ENCODE data around the gene MMP20. TPM values are rescaled to one million over a fixed set of nuclear protein-coding genes. Genes with fewer than 3 reads are reported as not detected.

The MMP20 gene
- total RNA-seq, 1 donor from 2014 or later, result not detected

GRCh38 chr11:102583141-102583873, 41.8 kb downstream of the MMP20 start:
- Histone ChIP-seq H3K27me3 (ENCODE audit: control insufficient read depth in 3 of 3, insufficient read depth in 3 of 3, low read length in 3 of 3) (no peaks in the 10 kb centered on the region), H3K4me1 (ENCODE audit: control insufficient read depth in 3 of 3, insufficient read depth in 3 of 3, low read length in 3 of 3) (no peaks in the 10 kb centered on the region), H3K4me3 (ENCODE audit: low read length in 3 of 3) (no peak overlapping the region), H3K9ac (ENCODE audit: low read depth in 1 of 3, low read length in 3 of 3) (no peak overlapping the region), H3K9me3 (ENCODE audit: control insufficient read depth in 3 of 3, low read length in 3 of 3) (no peaks in the 10 kb centered on the region), H3K36me3 (ENCODE audit: control insufficient read depth in 3 of 3, insufficient read depth in 3 of 3, low read length in 3 of 3) (no peaks in the 10 kb centered on the region), H3K27ac (ENCODE audit: low read depth, low read length) (no peak overlapping the region)

GRCh38 chr11:102582140-102582539, 43.0 kb downstream of the MMP20 start:
- Histone ChIP-seq H3K27ac (ENCODE audit: low read depth, low read length) (no peak overlapping the region), H3K4me3 (ENCODE audit: low read length in 3 of 3) (no peak overlapping the region), H3K9ac (ENCODE audit: low read depth in 1 of 3, low read length in 3 of 3) (no peak overlapping the region), H3K36me3 (ENCODE audit: control insufficient read depth in 3 of 3, insufficient read depth in 3 of 3, low read length in 3 of 3) (no peaks in the 10 kb centered on the region), H3K9me3 (ENCODE audit: control insufficient read depth in 3 of 3, low read length in 3 of 3) (no peaks in the 10 kb centered on the region), H3K4me1 (ENCODE audit: control insufficient read depth in 3 of 3, insufficient read depth in 3 of 3, low read length in 3 of 3) (no peaks in the 10 kb centered on the region), H3K27me3 (ENCODE audit: control insufficient read depth in 3 of 3, insufficient read depth in 3 of 3, low read length in 3 of 3) (no peaks in the 10 kb centered on the region)

GRCh38 chr11:102581066-102581465, 44.1 kb downstream of the MMP20 start:
- no peaks in the 10 kb centered on the region for H3K27me3 ChIP-seq (ENCODE audit: control insufficient read depth in 3 of 3, insufficient read depth in 3 of 3, low read length in 3 of 3)
- no peak overlapping the region for H3K4me3 ChIP-seq (ENCODE audit: low read length in 3 of 3)
- no peak overlapping the region for H3K9ac ChIP-seq (ENCODE audit: low read depth in 1 of 3, low read length in 3 of 3)
- H3K9me3 ChIP-seq (ENCODE audit: control insufficient read depth in 3 of 3, low read length in 3 of 3), result no peaks in the 10 kb centered on the region
- H3K4me1 ChIP-seq (ENCODE audit: control insufficient read depth in 3 of 3, insufficient read depth in 3 of 3, low read length in 3 of 3), result no peaks in the 10 kb centered on the region
- no peaks in the 10 kb centered on the region for H3K36me3 ChIP-seq (ENCODE audit: control insufficient read depth in 3 of 3, insufficient read depth in 3 of 3, low read length in 3 of 3)
- H3K27ac ChIP-seq (ENCODE audit: low read depth, low read length), result no peak overlapping the region

- Histone ChIP-seq H3K9ac (ENCODE audit: low read depth in 1 of 3, low read length in 3 of 3) (no peak overlapping the region), H3K9me3 (ENCODE audit: control insufficient read depth in 3 of 3, low read length in 3 of 3) (no peaks in the 10 kb centered on the region), H3K27me3 (ENCODE audit: control insufficient read depth in 3 of 3, insufficient read depth in 3 of 3, low read length in 3 of 3) (no peaks in the 10 kb centered on the region), H3K27ac (ENCODE audit: low read depth, low read length) (no peak overlapping the region), H3K4me1 (ENCODE audit: control insufficient read depth in 3 of 3, insufficient read depth in 3 of 3, low read length in 3 of 3) (no peaks in the 10 kb centered on the region), H3K36me3 (ENCODE audit: control insufficient read depth in 3 of 3, insufficient read depth in 3 of 3, low read length in 3 of 3) (no peaks in the 10 kb centered on the region), H3K4me3 (ENCODE audit: low read length in 3 of 3) (no peak overlapping the region)
Measured at GRCh38 chr11:102580185-102580951, 44.8 kb downstream of the MMP20 start.

GRCh38 chr11:102577723-102578122, 47.4 kb downstream of the MMP20 start:
- Histone ChIP-seq H3K27me3 (ENCODE audit: control insufficient read depth in 3 of 3, insufficient read depth in 3 of 3, low read length in 3 of 3) (no peaks in the 10 kb centered on the region), H3K4me3 (ENCODE audit: low read length in 3 of 3) (no peak overlapping the region), H3K9me3 (ENCODE audit: control insufficient read depth in 3 of 3, low read length in 3 of 3) (no peaks in the 10 kb centered on the region), H3K27ac (ENCODE audit: low read depth, low read length) (no peak overlapping the region), H3K9ac (ENCODE audit: low read depth in 1 of 3, low read length in 3 of 3) (no peak overlapping the region), H3K36me3 (ENCODE audit: control insufficient read depth in 3 of 3, insufficient read depth in 3 of 3, low read length in 3 of 3) (no peaks in the 10 kb centered on the region), H3K4me1 (ENCODE audit: control insufficient read depth in 3 of 3, insufficient read depth in 3 of 3, low read length in 3 of 3) (no peaks in the 10 kb centered on the region)

GRCh38 chr11:102577182-102577581, 48.0 kb downstream of the MMP20 start:
- H3K4me3 ChIP-seq (ENCODE audit: low read length in 3 of 3), result no peak overlapping the region
- no peak overlapping the region for H3K27ac ChIP-seq (ENCODE audit: low read depth, low read length)
- no peaks in the 10 kb centered on the region for H3K4me1 ChIP-seq (ENCODE audit: control insufficient read depth in 3 of 3, insufficient read depth in 3 of 3, low read length in 3 of 3)
- no peaks in the 10 kb centered on the region for H3K27me3 ChIP-seq (ENCODE audit: control insufficient read depth in 3 of 3, insufficient read depth in 3 of 3, low read length in 3 of 3)
- no peaks in the 10 kb centered on the region for H3K36me3 ChIP-seq (ENCODE audit: control insufficient read depth in 3 of 3, insufficient read depth in 3 of 3, low read length in 3 of 3)
- no peak overlapping the region for H3K9ac ChIP-seq (ENCODE audit: low read depth in 1 of 3, low read length in 3 of 3)
- H3K9me3 ChIP-seq (ENCODE audit: control insufficient read depth in 3 of 3, low read length in 3 of 3), result no peaks in the 10 kb centered on the region

GRCh38 chr11:102576350-102576749, 48.8 kb downstream of the MMP20 start:
- H3K27ac ChIP-seq (ENCODE audit: low read depth, low read length), result no peak overlapping the region
- no peak overlapping the region for H3K9ac ChIP-seq (ENCODE audit: low read depth in 1 of 3, low read length in 3 of 3)
- H3K4me1 ChIP-seq (ENCODE audit: control insufficient read depth in 3 of 3, insufficient read depth in 3 of 3, low read length in 3 of 3), result no peaks in the 10 kb centered on the region
- H3K36me3 ChIP-seq (ENCODE audit: control insufficient read depth in 3 of 3, insufficient read depth in 3 of 3, low read length in 3 of 3), result no peaks in the 10 kb centered on the region
- H3K27me3 ChIP-seq (ENCODE audit: control insufficient read depth in 3 of 3, insufficient read depth in 3 of 3, low read length in 3 of 3), result no peaks in the 10 kb centered on the region
- no peaks in the 10 kb centered on the region for H3K9me3 ChIP-seq (ENCODE audit: control insufficient read depth in 3 of 3, low read length in 3 of 3)
- H3K4me3 ChIP-seq (ENCODE audit: low read length in 3 of 3), result no peak overlapping the region

GRCh38 chr11:102575012-102575411, 50.1 kb downstream of the MMP20 start:
- Histone ChIP-seq H3K9me3 (ENCODE audit: control insufficient read depth in 3 of 3, low read length in 3 of 3) (no peaks in the 10 kb centered on the region), H3K9ac (ENCODE audit: low read depth in 1 of 3, low read length in 3 of 3) (no peak overlapping the region), H3K27me3 (ENCODE audit: control insufficient read depth in 3 of 3, insufficient read depth in 3 of 3, low read length in 3 of 3) (no peaks in the 10 kb centered on the region), H3K27ac (ENCODE audit: low read depth, low read length) (no peak overlapping the region), H3K4me1 (ENCODE audit: control insufficient read depth in 3 of 3, insufficient read depth in 3 of 3, low read length in 3 of 3) (no peaks in the 10 kb centered on the region), H3K4me3 (ENCODE audit: low read length in 3 of 3) (no peak overlapping the region), H3K36me3 (ENCODE audit: control insufficient read depth in 3 of 3, insufficient read depth in 3 of 3, low read length in 3 of 3) (no peaks in the 10 kb centered on the region)

- Histone ChIP-seq H3K27me3 (ENCODE audit: control insufficient read depth in 3 of 3, insufficient read depth in 3 of 3, low read length in 3 of 3) (no peaks in the 10 kb centered on the region), H3K9me3 (ENCODE audit: control insufficient read depth in 3 of 3, low read length in 3 of 3) (no peaks in the 10 kb centered on the region), H3K4me3 (ENCODE audit: low read length in 3 of 3) (no peak overlapping the region), H3K4me1 (ENCODE audit: control insufficient read depth in 3 of 3, insufficient read depth in 3 of 3, low read length in 3 of 3) (no peaks in the 10 kb centered on the region), H3K9ac (ENCODE audit: low read depth in 1 of 3, low read length in 3 of 3) (no peak overlapping the region), H3K36me3 (ENCODE audit: control insufficient read depth in 3 of 3, insufficient read depth in 3 of 3, low read length in 3 of 3) (no peaks in the 10 kb centered on the region), H3K27ac (ENCODE audit: low read depth, low read length) (no peak overlapping the region)
Measured at GRCh38 chr11:102573851-102574250, 51.3 kb downstream of the MMP20 start.

GRCh38 chr11:102572554-102573220, 52.4 kb downstream of the MMP20 start:
- no peaks in the 10 kb centered on the region for H3K36me3 ChIP-seq (ENCODE audit: control insufficient read depth in 3 of 3, insufficient read depth in 3 of 3, low read length in 3 of 3)
- no peak overlapping the region for H3K27ac ChIP-seq (ENCODE audit: low read depth, low read length)
- no peak overlapping the region for H3K9ac ChIP-seq (ENCODE audit: low read depth in 1 of 3, low read length in 3 of 3)
- no peaks in the 10 kb centered on the region for H3K9me3 ChIP-seq (ENCODE audit: control insufficient read depth in 3 of 3, low read length in 3 of 3)
- H3K4me1 ChIP-seq (ENCODE audit: control insufficient read depth in 3 of 3, insufficient read depth in 3 of 3, low read length in 3 of 3), result no peaks in the 10 kb centered on the region
- H3K27me3 ChIP-seq (ENCODE audit: control insufficient read depth in 3 of 3, insufficient read depth in 3 of 3, low read length in 3 of 3), result no peaks in the 10 kb centered on the region
- H3K4me3 ChIP-seq (ENCODE audit: low read length in 3 of 3), result no peak overlapping the region

Measured in skeletal muscle tissue (tissue), 4 donors.